Activated naive CD4-positive, alpha-beta T cell treated with Interleukin-2 at 50 U/mL for 16 hours (primary cell): ENCODE measurements around the gene STON1.
A peak's percentile ranks its signal among the peaks of the same experiment; 100 is the strongest.
"Not testable (repeated sequence)": the region's sequence is repeated elsewhere in the genome, so short reads cannot be mapped to it uniquely, and the experiment has no call there.

Experiments used
- DNase-seq: peaks from one replicate; pipeline ENCODE4 v3.0.0-alpha.2; 2020

Gene STON1

DNA sequence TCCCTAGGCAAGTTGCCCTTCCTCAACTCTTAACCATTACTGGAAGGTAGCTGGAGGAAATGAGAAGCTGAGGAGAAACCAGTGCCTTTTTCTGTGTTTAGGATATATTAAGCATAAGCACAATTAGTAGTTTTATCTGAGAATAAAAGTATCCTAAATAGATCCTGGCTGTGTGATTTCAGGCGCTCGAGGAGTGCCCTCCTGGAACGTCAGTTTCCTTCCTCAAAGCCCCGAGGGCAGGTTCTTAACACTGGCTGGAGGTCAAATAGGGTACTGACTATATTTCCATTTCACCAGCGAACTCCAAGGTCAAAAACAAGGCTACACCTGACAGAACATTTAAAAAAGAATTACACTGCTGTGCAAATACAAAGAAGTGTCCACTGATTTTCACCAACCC lies 1.5 kb upstream of the STON1 start:
- no peak for DNase-seq

DNA sequence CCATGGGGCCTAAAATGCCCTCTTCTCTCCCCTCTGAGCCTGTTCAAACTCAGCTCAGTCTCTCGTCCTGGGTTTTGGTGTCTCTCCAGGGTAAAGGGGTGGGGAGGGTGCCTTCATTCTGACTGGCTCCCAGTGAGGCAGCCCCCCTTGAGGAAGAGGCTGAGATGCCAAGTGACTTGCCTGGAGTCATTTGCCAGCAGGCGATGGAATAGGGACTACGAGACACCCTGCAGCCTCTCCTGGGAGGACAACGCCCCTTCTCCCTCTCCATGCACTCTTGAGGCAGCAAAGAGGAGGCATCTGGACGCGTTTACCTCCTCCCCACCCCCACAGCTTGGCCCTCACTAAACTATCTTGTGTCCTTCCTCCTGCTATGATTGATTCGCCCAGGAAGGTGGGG lies 760 bp upstream of the STON1 start:
- DNase-seq, result no peak

DNA sequence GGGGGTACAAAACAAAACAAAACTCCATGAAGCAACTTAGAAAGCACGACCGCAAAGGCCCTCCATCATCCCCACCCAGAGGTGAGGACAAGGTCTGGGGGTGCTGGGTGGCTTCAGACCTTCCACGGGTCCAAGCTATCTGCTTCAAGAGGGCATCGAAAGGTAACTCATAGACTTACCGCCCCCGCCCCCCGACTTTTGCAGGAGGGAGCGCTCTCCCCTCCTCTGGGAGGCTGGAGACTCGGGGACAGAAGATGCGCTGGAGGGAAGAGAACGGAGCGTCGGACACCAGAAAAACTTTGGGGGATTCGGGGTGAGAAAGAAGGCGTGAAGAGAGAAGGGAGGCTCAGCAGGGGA lies 300 bp upstream of the STON1 start:
- DNase-seq, result peak; percentile 7

DNA sequence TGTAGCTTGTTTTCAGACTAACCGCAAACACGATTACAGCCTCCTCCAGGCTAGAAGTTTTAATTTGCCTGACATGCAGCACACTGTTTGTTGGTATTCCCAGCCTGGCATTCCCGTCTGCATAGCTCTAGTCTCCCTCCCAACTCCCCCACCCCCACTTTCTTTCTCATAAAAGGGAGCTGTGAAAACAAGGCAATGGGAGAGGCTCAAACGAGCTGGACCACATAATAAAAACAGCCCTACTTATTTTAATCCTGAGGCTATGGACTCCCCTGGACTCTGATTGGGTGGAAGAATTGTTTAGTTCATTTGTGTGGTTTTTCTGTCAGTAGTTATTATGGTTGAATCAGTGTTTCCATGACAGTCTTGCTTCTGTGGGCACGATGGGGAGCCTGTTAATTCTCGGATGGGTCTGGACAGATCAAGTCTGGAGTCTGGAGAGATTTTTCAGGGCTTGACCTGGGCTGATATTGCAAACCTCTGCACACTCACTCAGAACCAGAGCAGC lies 1.2 kb downstream of the STON1 start:
- no peak for DNase-seq

DNA sequence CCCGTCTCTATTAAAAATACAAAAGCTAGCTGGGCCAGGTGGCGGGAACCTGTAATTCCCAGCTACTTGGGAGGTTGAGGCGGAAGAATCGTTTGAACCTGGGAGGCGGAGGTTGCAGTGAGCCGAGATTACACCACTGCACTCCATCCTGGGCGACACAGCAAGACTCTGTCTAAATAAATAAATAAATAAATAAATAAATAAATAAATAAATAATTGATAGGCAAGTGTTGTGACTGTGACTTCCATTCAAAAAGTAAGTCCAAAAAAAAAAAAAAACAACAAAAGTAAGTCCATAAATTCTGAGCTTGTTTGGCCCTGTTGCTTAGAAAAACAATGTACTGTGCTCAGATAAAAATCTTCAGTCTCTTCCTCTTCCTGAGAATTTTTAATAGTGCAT lies 2.2 kb downstream of the STON1 start:
- no peak for DNase-seq

DNA sequence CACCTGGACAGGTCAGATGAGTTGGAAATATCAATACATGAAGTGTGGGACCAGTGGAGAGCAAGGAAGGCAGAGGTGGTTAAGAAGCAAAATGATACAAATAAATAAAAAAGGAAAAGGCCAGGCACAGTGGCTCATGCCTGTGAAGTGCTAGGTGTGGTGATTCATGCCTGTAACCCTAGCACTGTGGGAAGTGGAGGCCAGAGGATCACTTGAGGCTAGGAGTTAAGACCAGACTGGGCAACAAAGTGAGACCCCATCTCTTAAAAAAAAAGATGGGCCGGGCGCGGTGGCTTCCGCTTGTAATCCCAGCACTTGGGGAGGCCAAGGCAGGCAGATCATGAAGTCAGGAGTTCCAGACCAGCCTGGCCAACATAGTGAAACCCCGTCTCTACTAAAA lies 2.9 kb downstream of the STON1 start:
- no peak for DNase-seq

DNA sequence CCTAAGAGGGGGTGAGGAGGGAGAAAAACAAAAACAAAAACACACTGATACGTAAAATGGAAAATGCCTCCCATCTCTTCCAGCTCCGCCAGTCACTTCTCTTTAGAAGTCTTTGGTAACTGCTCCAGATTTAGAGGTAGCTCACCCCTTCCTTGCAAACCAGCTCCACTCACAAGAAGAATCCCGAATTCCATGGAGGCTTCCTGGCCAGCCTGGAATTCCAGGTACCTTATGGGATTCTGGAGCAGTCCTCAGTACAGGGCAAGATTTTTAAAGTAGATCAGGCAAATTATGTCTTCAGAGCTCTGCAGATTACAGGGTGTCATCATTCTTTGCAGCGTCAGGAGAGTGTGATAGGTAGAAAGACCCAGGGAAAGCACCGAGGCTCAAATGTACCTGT lies 4.8 kb downstream of the STON1 start:
- no peak for DNase-seq

DNA sequence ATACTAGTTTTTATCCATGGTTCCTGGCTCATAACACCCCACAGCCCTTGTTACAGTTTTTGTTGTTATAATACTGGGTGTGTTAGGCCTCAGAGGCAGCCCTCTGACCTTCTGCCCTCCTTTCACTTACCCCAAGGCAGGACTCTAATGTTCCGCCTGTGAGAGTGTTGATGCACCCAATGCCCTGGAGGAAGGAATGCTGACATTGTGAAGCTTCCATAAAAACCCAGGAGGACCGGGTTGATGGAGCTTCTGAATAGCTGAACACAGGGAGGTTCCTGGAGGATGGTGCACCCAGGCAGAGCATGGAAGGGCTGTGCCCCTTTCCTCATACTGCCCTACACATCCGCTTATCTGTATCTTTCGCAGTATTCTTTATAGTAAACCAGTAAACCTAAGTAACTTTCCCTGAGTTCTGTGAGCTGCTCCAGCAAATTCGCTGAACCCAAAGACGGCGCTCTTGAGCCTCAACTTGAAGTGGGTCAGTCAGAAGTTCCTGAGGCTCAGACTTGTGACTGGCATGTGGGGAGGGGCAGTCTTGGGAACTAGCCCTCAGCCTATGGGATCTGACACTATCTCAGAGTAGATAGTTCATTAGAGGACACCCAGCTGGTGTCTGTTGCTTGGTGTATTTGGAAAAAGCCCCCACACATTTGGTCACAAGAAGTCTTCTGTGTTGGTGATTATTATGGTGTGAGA lies 10.4 kb downstream of the STON1 start:
- DNase-seq, result no peak

DNA sequence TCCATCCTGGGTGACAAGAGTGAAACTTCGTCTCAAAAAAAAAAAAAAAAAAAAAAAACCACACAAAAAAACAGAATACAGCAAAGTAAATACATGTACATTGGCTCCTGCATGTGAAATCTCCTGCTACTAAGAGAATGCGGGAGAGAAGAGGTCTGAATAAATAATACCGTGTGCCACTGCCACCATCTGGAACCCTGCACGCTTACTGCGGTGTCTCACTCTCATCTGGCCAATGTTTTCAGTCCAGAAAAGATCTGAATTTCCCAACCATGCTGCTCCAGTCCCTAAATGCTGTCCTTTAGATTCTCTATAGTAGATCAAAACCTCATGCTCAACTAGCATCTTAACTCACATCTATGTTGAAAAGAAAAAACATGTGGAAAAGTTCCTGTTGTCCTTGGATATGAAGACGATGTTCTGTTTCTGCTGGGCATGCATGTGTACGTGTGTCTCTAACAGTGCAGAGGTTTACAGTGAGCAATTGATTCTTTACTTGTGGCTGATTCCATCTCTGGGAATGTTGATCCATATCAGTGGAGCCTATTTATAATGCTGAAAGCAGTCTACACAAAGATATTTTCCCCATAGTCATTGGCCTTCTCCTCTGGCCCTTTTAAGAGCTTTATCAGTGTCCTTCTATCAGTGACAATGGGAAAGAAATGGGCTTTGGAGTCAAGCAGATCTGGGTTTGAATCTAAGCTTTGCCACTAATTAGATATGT lies 11.9 kb downstream of the STON1 start:
- no peak for DNase-seq

DNA sequence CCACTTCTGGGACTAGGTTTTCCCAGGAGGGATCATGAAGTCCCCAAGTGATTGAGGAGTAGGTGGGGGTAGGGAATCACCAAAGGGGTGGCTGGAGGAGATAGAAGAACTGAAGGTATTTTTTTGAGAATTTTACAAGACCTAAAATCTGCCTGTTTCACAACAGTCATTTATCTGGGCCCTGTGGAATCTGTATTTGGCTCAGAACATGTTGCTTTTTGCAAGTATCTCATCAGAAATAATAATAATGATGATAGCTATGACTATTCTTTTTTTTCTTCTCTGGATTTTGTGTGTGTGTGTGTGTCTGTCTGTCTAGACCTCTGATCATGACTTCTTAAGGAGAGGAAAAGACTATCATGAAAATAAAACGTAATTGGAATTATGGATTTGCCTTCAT lies 13.9 kb downstream of the STON1 start:
- DNase-seq, result no peak

DNA sequence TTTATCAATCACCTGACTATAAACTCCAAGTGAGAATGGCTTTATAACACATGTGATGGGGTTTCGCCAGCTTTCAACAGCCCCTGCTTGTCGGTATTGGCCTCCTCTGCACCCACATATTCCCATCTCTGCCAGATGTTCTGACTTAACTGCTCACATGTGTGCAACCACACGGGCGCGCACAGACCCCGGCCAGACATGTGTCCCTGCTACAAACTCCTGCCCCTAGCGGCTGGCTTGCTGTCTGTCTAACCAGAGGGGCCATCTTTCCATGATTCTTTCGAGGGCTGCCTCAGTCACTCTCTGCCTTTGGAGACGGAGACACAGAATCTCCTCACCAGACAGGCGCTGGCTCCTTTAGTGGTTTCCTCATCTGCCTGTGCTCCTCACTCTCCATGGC lies 15.3 kb downstream of the STON1 start:
- DNase-seq, result no peak

DNA sequence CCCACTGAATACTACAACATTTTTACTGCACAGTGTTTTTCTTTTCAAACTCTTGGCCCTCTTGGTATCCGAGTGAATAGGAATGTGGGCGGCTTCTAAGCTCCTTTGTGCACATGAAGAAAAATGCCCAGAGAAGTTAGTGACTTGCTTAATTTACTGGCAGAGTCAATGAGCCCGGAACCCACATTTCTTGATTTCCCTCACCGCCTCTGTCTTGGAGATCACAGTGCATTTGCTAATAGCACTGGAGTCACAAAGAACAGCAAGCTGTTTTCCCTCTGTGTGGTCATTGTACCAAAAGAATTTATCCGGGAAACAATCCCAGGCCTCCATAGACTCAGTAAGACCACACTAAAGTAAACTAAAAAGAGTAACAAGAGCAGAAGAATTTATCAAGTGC lies 18.9 kb downstream of the STON1 start:
- DNase-seq, result no peak

DNA sequence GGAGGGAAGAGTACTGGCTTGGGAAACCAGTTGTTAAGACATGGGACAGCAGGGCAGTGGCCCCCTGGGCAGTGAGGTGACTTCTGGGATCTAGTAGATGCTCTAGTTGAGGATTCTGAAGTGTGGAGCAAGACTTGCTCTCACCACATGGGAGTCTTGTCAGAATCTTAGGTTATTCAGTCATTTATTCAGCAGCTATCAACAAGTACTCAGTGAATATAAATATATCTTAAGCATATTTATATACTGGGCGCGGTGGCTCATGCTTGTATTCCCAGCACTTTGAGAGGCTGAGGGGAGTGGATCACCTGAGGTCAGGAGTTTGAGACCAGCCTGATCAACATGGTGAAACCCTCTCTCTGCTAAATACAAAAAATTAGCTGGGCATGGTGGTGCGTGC lies 20.0 kb downstream of the STON1 start:
- no peak for DNase-seq

DNA sequence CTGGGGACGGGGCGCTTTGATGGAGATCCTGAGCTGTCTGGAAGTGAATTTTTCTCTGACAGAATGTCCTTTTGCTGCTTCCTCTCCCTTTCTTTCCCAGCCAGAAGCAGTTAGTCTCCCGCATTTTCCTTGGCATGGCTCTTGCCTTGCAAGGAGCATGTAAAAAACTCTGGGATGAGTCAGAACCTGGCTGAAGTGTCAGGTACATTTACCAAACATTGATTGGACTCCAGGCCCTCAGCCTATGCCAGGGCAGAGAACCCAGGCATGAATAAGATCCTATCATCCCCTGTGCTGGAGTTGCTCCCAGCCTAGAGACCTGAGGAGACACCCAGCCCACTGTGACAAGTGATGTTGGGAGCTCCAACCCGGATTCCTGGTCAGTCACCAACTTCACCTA lies 21.6 kb downstream of the STON1 start:
- no peak for DNase-seq

DNA sequence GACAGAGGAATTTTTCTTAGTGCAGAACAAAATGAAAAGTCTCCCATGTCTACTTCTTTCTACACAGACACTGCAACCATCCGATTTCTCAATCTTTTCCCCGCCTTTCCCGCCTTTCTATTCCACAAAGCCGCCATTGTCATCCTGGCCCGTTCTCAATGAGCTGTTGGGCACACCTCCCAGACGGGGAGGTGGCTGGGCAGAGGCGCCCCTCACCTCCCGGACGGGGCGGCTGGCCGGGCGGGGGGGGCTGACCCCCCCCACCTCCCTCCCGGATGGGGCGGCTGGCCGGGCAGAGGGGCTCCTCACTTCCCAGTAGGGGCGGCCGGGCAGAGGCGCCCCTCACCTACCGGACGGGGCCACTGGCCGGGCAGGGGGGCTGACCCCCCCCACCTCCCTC lies 25.1 kb downstream of the STON1 start:
- DNase-seq, result not testable (repeated sequence)

DNA sequence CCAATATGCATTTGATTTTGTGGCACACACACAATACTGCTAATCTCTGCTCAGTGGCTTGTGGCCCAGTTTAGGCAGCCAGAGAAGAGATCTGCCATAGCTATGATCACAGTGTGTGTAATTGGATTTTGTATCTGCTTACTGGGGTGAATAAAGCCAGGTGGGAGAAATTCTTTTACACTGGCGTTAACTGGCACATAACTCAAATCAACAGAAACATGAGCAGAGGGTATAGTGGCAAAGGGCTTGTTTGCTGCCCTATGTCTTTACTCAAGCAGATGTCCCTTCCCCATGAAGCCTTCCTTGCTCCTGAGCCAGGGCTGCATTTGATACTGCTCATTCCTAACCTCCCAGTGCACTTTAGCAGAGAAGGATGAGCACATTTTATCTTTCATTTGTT lies 28.5 kb downstream of the STON1 start:
- DNase-seq, result no peak

DNA sequence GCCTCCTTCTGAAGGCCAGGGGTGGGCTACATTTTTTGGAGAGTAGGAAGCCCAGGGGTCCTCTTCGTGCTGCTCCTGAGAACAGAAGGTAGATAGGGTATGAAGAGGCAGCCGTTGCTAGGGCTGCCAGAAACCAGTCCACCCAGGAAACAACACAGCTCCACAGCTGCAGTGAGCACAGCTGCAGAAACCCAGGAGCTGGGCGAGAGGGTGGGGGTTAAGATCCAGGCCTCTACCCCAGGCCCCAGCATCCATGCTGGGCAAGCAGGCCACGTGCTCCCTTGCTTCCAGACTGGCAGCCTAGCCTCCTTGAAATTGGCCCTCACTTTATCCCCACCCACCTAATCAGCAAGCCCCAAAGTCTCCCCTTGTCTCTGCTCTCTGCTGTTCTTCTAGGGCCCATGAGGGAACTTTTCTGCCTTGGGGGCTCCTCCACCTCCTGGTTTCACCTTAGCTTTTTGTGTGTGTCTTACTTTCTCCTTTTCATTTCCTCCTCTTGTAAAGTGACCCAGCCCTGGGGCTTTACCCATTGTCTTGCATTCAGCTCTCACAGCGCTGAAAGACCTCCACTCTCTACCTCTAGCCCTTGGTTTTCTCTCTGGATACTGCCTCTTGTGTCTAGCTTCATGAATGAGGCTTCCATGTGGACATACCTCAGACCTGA lies 30.7 kb downstream of the STON1 start:
- DNase-seq, result no peak

DNA sequence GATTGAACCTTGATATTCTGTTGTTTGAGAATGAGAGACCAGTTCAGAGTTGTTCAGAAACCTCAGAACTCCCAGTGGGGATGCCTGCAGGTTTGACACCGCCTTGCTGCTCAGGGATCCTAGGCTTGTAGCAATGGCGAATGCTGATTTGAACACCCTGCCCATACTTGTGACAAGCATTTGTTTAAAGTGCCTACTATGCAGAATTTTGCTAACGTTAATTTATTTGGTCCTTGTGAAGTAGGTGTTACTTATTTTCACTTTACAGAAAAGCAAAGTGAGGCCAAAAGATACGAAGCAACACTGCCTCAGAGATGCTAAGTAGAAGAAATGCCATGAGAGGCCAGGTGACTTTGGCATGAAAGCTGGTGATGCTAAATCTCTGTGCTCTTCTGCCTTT lies 32.3 kb downstream of the STON1 start:
- no peak for DNase-seq

DNA sequence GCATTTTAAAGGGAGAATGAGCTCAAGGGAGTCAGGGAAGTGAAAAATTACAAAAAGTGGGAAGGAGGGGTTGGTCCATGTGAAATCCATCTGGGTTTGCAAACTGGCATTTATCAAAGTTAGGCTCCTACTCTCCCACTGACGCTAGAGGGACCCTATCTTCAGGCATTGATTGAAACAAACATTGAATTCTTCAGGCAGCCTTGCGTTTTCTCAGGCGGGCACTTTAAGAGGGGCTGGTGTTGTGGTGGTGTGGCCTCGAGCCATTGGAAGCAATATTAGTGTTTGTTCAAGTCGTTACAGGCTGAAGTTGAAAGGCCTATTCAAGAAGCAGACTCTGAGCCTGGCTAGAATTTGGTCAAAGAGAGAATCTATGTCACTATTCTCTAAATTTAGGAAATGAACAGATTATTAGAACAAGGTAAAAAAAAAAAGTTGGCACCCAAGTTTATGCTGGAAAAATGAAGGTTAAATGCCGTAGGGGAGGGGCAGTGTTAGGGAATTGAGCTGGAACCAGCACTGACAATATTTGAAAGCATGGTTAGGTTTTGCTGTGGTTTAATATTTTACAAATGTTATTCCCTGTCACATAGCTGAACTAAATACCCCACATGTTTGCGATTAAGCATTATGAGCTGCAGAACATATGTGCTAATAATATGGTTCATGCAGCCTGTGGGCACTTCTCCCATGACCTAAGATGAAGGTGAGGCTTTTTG lies 36.8 kb downstream of the STON1 start:
- DNase-seq, result no peak

DNA sequence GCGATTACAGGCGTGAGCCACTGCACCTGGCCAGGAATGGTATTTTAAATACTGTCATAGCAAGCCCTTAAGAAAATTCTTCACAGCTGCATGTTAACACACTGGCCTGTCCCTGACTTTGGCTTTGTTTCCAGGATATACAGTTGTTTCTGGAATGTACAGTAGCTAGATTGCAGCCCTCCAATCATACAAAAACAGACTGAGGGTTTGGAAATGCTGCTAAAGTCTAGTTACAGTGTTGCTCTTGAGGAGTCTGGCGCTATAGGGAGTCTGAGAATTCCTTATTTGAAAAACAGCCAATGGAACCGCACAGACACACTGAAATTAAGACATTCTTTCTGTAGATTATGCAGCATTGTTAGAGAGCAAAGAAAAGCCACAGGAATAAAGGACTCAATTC lies 37.7 kb downstream of the STON1 start:
- DNase-seq, result no peak

DNA sequence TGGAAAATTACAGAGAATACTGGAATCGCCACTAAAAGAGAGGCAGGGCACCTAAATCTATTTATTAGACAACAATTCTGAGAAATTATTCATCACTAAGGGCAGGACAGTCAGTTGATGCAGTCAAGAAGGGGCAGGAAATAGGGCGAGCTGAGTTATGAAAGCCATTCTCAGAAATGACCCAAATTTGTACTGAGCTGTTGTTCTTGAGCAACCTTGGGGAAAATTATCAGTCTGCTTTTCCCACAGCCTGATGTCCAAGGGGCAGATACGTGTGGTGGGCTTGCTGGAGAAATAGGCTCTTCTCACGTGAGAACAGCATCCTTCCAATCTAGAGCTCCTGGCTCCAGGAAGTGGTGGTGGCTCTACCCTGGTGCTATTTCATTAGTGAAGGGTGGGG lies 38.6 kb downstream of the STON1 start:
- DNase-seq, result no peak

DNA sequence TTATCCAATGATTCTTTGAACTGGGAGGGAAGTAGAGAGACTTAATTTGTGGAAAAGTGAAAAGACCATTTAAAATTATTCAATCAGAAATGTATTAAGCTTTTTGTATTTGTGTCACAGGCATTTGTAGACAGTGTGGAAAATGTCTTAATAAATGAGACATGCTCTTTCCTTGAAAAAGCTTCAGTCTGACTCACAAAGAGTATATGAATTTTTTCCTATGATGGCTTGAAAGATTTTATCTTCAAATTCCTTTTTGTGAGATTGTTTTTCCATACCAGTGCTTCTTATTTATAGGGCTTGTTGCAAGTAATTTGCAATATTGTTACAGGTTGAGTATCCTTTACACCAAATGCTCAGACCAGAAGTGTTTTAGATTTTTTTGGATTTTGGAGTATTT lies 39.5 kb downstream of the STON1 start:
- no peak for DNase-seq

DNA sequence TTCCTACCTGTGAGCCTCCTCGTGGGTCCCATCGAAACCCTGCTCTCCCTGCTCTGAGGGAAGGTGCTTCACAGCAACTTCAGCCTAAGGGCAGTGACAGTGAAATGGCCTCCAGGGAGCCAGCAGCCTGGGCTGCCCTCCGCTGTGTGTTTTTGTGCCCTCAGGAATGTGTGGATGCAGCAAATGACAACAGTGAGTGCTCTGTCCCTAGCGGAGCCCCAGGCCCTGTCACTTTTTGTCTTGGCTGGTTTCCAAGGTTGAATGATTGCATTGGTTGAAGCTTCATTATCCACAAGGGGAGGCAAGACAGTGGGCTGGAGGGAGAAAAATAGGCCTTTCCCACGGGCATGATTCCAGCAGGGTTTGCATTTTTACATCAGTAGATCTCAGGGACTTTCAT lies 42.9 kb downstream of the STON1 start:
- DNase-seq, result no peak
